22Rv1 (cell line): Measurements from ENCODE around the gene FYN.

Experiments used
- CTCF ChIP-seq: fragments of 450-650 bp; IDR thresholded peaks from 2 replicates; pipeline ENCODE4 v1.5.1; 2017; ENCODE audit warnings: mild to moderate bottlenecking
- ZFX ChIP-seq: fragments of 450-650 bp; IDR thresholded peaks from 2 replicates; pipeline ENCODE4 v1.6.1; 2017; ENCODE audit warnings: antibody characterized with exemption, borderline replicate concordance

GRCh38 chr6:111725446-111726112, 147.7 kb downstream of the FYN start:
- TF ChIP-seq CTCF, result no peak
- TF ChIP-seq ZFX, result no peak
